KMS-11 (cell line): ENCODE data around the gene TMEM267.
"Not testable (repeated sequence)": the region's sequence is repeated elsewhere in the genome, so short reads cannot be mapped to it uniquely, and the experiment has no call there.

Source experiments
- H2AFZ ChIP-seq: fragments of 200-600 bp; sonication (generic); 2 replicates; pipeline ENCODE4 v1.6.1; 2016; ENCODE audit warnings: antibody characterized with exemption, mixed run types, low read depth
- H3K27ac ChIP-seq: fragments of 200-600 bp; sonication (generic); 2 replicates; pipeline ENCODE4 v1.6.1; 2016; ENCODE audit warnings: mild to moderate bottlenecking, mixed run types
- H3K27me3 ChIP-seq: fragments of 200-600 bp; sonication (generic); 2 replicates; pipeline ENCODE4 v1.6.1; 2017; ENCODE audit warnings: mild to moderate bottlenecking, low read depth, mixed run types, moderate library complexity; ENCODE audit not compliant: insufficient read depth
- H3K36me3 ChIP-seq: fragments of 200-600 bp; sonication (generic); 2 replicates; pipeline ENCODE4 v1.6.1; 2017; ENCODE audit warnings: mild to moderate bottlenecking, mixed run types; ENCODE audit not compliant: insufficient read depth
- H3K4me1 ChIP-seq: fragments of 200-600 bp; sonication (generic); 2 replicates; pipeline ENCODE4 v1.6.1; 2016; ENCODE audit warnings: mild to moderate bottlenecking, low read depth, mixed run types; ENCODE audit not compliant: poor library complexity, severe bottlenecking
- H3K4me2 ChIP-seq: fragments of 200-600 bp; sonication (generic); 2 replicates; pipeline ENCODE4 v1.7.0; 2016; ENCODE audit warnings: mild to moderate bottlenecking, mixed run types
- H3K4me3 ChIP-seq: fragments of 200-600 bp; sonication (generic); IDR thresholded peaks from 2 replicates; pipeline ENCODE4 v1.6.1; 2017; ENCODE audit warnings: low read depth, low read length, mixed read lengths; ENCODE audit not compliant: insufficient read depth
- H3K79me2 ChIP-seq: fragments of 200-600 bp; sonication (generic); 2 replicates; pipeline ENCODE4 v1.6.1; 2016; ENCODE audit warnings: low read depth, mixed run types; ENCODE audit not compliant: insufficient read depth
- H3K9ac ChIP-seq: fragments of 200-600 bp; sonication (generic); 2 replicates; pipeline ENCODE4 v1.6.1; 2016; ENCODE audit warnings: mild to moderate bottlenecking, mixed run types
- H4K20me1 ChIP-seq: fragments of 200-600 bp; sonication (generic); 2 replicates; pipeline ENCODE4 v1.6.1; 2016; ENCODE audit warnings: mild to moderate bottlenecking, mixed run types; ENCODE audit not compliant: insufficient read depth
- CTCF ChIP-seq: fragments of 200-600 bp; sonication (generic); conservative IDR thresholded peaks from 2 replicates; pipeline ENCODE4 v1.6.1; 2017; ENCODE audit warnings: low read depth, mild to moderate bottlenecking, antibody characterized with exemption, low read length, moderate library complexity, mixed read lengths

The TMEM267 gene

GRCh38 chr5:43411495-43411894, 72.2 kb downstream of the TMEM267 start:
- H3K9ac ChIP-seq = no peak overlapping the region
- no peak for TF ChIP-seq CTCF
- no peak overlapping the region for H2AFZ ChIP-seq
- H3K27me3 ChIP-seq = no peaks in the 10 kb centered on the region
- H3K36me3 ChIP-seq = no peaks in the 10 kb centered on the region
- H4K20me1 ChIP-seq = no peaks in the 10 kb centered on the region
- H3K4me2 ChIP-seq = no peak overlapping the region
- no peaks in the 10 kb centered on the region for H3K79me2 ChIP-seq
- H3K4me1 ChIP-seq = no peaks in the 10 kb centered on the region
- H3K27ac ChIP-seq = no peak overlapping the region
- H3K4me3 ChIP-seq = no peak overlapping the region

DNA sequence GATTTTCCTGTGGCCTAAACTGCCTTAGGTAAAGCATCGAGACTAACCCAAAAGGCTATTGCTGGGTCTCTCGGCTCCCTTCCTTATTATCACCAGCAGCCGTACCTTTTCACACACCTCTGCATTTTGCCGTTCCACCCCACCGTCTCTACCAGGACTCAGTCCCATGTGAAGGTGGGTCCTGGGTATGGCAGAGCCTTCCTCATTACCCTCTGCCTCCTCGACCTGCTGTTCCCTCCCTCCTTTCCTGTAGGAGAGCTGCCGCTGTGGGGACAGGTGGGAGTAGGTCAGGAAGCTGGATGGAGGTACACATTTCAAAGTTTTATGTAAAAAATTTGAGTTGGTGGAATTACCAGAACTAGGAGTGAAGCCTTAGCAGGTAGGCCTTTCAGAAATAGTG, 73.3 kb downstream of the TMEM267 start:
- H2AFZ ChIP-seq = no peak overlapping the region
- no peaks in the 10 kb centered on the region for H3K36me3 ChIP-seq
- H3K27me3 ChIP-seq = no peaks in the 10 kb centered on the region
- TF ChIP-seq CTCF = no peak
- no peaks in the 10 kb centered on the region for H3K79me2 ChIP-seq
- no peak overlapping the region for H3K4me2 ChIP-seq
- no peak overlapping the region for H3K4me3 ChIP-seq
- H3K9ac ChIP-seq = no peak overlapping the region
- H4K20me1 ChIP-seq = no peaks in the 10 kb centered on the region
- no peak overlapping the region for H3K27ac ChIP-seq
- H3K4me1 ChIP-seq = no peaks in the 10 kb centered on the region

- Histone ChIP-seq H3K9ac (no peak overlapping the region), H2AFZ (no peak overlapping the region), H3K27ac (no peak overlapping the region), H4K20me1 (no peaks in the 10 kb centered on the region), H3K4me3 (no peak overlapping the region), H3K27me3 (no peaks in the 10 kb centered on the region), H3K79me2 (no peaks in the 10 kb centered on the region), H3K36me3 (no peaks in the 10 kb centered on the region), H3K4me2 (no peak overlapping the region), H3K4me1 (no peaks in the 10 kb centered on the region)
- TF ChIP-seq CTCF = no peak
These were observed 73.8 kb downstream of the TMEM267 start for GRCh38 chr5:43409809-43410271.

DNA sequence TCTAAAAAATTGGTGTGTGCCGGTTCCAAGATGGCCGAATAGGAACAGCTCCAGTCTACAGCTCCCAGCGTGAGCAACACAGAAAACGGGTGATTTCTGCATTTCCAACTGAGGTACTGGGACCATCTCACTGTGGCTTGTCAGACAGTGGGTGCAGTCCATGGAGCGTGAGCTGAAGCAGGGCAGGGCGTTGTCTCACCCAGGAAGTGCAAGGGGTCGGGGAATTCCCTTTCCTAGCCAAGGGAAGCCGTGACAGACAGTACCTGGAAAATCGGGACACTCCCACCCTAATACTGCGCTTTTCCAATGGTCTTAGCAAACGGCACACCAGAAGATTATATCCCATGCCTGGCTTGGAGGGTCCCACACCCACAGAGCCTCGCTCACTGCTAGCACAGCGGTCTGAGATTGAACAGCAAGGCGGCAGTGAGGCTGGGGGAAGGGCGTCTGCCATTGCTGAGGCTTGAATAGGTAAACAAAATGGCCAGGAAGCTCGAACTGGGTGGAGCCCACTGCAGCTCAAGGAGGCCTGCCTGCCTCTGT, 81.1 kb downstream of the TMEM267 start:
- H2AFZ ChIP-seq, H3K9ac ChIP-seq, H3K36me3 ChIP-seq, H3K79me2 ChIP-seq, H4K20me1 ChIP-seq, H3K4me3 ChIP-seq, H3K27ac ChIP-seq, H3K27me3 ChIP-seq, H3K4me1 ChIP-seq, H3K4me2 ChIP-seq: not testable (repeated sequence)

GRCh38 chr5:43401827-43402226, 81.8 kb downstream of the TMEM267 start:
- no peak overlapping the region for H3K4me3 ChIP-seq
- TF ChIP-seq CTCF = no peak
- no peaks in the 10 kb centered on the region for H4K20me1 ChIP-seq
- H3K27ac ChIP-seq = no peak overlapping the region
- H3K79me2 ChIP-seq = no peaks in the 10 kb centered on the region
- H3K36me3 ChIP-seq = no peaks in the 10 kb centered on the region
- no peaks in the 10 kb centered on the region for H3K4me1 ChIP-seq
- no peak overlapping the region for H3K9ac ChIP-seq
- H2AFZ ChIP-seq = no peak overlapping the region
- no peaks in the 10 kb centered on the region for H3K27me3 ChIP-seq
- H3K4me2 ChIP-seq = no peak overlapping the region
